Mesenchymal stem cell (in vitro differentiated cells and primary cell): ENCODE data around the gene TMEM141.
A peak's percentile ranks its signal among the peaks of the same experiment; 100 is the strongest.

Experiments used
- DNase-seq: peaks from one replicate; pipeline ENCODE4 v3.0.0-alpha.2; 2013
- H2AFZ ChIP-seq: one replicate; pipeline ENCODE4 v1.6.1; 2013; ENCODE audit warnings: low read depth, mild to moderate bottlenecking, control low read depth, inconsistent platforms, low read length, moderate library complexity
- H2AK5ac ChIP-seq: 2 replicates; pipeline ENCODE4 v1.6.1; 2013; ENCODE audit warnings: low read length, moderate library complexity, mild to moderate bottlenecking, inconsistent platforms; ENCODE audit not compliant: severe bottlenecking
- H2BK120ac ChIP-seq: one replicate; pipeline ENCODE4 v1.6.1; 2013; ENCODE audit warnings: low read depth, mild to moderate bottlenecking, inconsistent platforms, low read length, moderate library complexity
- H2BK12ac ChIP-seq, 2 experiments: one replicate each; pipeline ENCODE4 v1.6.1; 2013; ENCODE audit warnings: inconsistent platforms in 2 of 2, low read length in 2 of 2, mild to moderate bottlenecking in 2 of 2, moderate library complexity in 2 of 2, control low read depth in 1 of 2
- H2BK15ac ChIP-seq: one replicate; pipeline ENCODE4 v1.6.1; 2013; ENCODE audit warnings: mild to moderate bottlenecking, low read depth, inconsistent platforms; ENCODE audit not compliant: poor library complexity, severe bottlenecking
- H2BK5ac ChIP-seq: 2 replicates; pipeline ENCODE4 v1.6.1; 2013; ENCODE audit warnings: low read depth, mild to moderate bottlenecking, low read length, control low read depth, inconsistent platforms; ENCODE audit not compliant: poor library complexity, severe bottlenecking
- H3K14ac ChIP-seq, 2 experiments: one replicate each; pipeline ENCODE4 v1.6.1; 2013; ENCODE audit warnings: inconsistent platforms in 2 of 2, low read length in 2 of 2, control low read depth in 1 of 2, mild to moderate bottlenecking in 1 of 2, moderate library complexity in 1 of 2
- H3K18ac ChIP-seq, 2 experiments: one replicate each; pipeline ENCODE4 v1.6.1; 2013; ENCODE audit warnings: inconsistent platforms in 2 of 2, low read length in 2 of 2, control low read depth in 1 of 2, low read depth in 1 of 2, mild to moderate bottlenecking in 1 of 2
- H3K23ac ChIP-seq, 2 experiments: one replicate each; pipeline ENCODE4 v1.6.1; 2013; ENCODE audit warnings: inconsistent platforms in 2 of 2, low read length in 2 of 2, mild to moderate bottlenecking in 2 of 2, moderate library complexity in 2 of 2, control low read depth in 1 of 2
- H3K27ac ChIP-seq: 2 replicates; pipeline ENCODE4 v1.5.1; 2013; ENCODE audit warnings: mild to moderate bottlenecking, moderate library complexity, low read length, control low read depth, inconsistent platforms; ENCODE audit not compliant: poor library complexity, severe bottlenecking
- H3K27me3 ChIP-seq, 2 experiments: 2 replicates each; pipeline versions ENCODE4 v1.6.1 to v1.7.0; 2013; ENCODE audit warnings: low read length in 2 of 2, mild to moderate bottlenecking in 2 of 2, moderate library complexity in 2 of 2, control low read depth in 1 of 2, inconsistent platforms in 1 of 2; ENCODE audit not compliant: control insufficient read depth in 1 of 2, insufficient read depth in 1 of 2
- H3K36me3 ChIP-seq, 2 experiments: 2 replicates each; pipeline versions ENCODE4 v1.6.1 to v1.7.0; 2013; ENCODE audit warnings: low read length in 2 of 2, control low read depth in 1 of 2, inconsistent platforms in 1 of 2, low read depth in 1 of 2, mild to moderate bottlenecking in 1 of 2; ENCODE audit not compliant: insufficient read depth in 2 of 2, control insufficient read depth in 1 of 2
- H3K4ac ChIP-seq, 2 experiments: one replicate each; pipeline ENCODE4 v1.6.1; 2013; ENCODE audit warnings: inconsistent platforms in 2 of 2, low read length in 2 of 2, mild to moderate bottlenecking in 2 of 2, moderate library complexity in 2 of 2, control low read depth in 1 of 2, low read depth in 1 of 2
- H3K4me1 ChIP-seq: 2 replicates; pipeline ENCODE4 v1.6.1; 2013; ENCODE audit warnings: low read depth, low read length, control low read depth; ENCODE audit not compliant: control insufficient read depth, insufficient read depth
- H3K4me2 ChIP-seq: 2 replicates; pipeline ENCODE4 v1.6.1; 2013; ENCODE audit warnings: low read length, mild to moderate bottlenecking, inconsistent platforms; ENCODE audit not compliant: poor library complexity, severe bottlenecking
- H3K4me3 ChIP-seq, 2 experiments: 2 replicates each; pipeline versions ENCODE4 v1.5.1 to v1.7.0; 2013; ENCODE audit warnings: low read length in 2 of 2, mild to moderate bottlenecking in 2 of 2, control low read depth in 1 of 2, low read depth in 1 of 2; ENCODE audit not compliant: insufficient read depth in 1 of 2
- H3K79me1 ChIP-seq: replicated peaks from 2 replicates; pipeline ENCODE4 v1.6.1; 2013; ENCODE audit warnings: mild to moderate bottlenecking, control low read depth, low read length, inconsistent platforms; ENCODE audit not compliant: poor library complexity, severe bottlenecking
- H3K9ac ChIP-seq: 2 replicates; pipeline ENCODE4 v1.7.0; 2013; ENCODE audit warnings: mild to moderate bottlenecking, low read length, moderate library complexity
- H3K9me3 ChIP-seq: 2 replicates; pipeline ENCODE4 v1.7.0; 2013; ENCODE audit warnings: mild to moderate bottlenecking, low read length; ENCODE audit not compliant: control insufficient read depth
- H4K8ac ChIP-seq: one replicate; pipeline ENCODE4 v1.6.1; 2013; ENCODE audit warnings: inconsistent platforms, mild to moderate bottlenecking, low read length, moderate library complexity
- H4K91ac ChIP-seq: one replicate; pipeline ENCODE4 v1.6.1; 2013; ENCODE audit warnings: mild to moderate bottlenecking, low read length, inconsistent platforms
- WGBS: methylation state at CpG from one replicate; pipeline ENCODE4 v1.1.7; 2013; ENCODE audit warnings: mixed read lengths; 5-methylcytosine and 5-hydroxymethylcytosine counted together

Gene TMEM141

DNA sequence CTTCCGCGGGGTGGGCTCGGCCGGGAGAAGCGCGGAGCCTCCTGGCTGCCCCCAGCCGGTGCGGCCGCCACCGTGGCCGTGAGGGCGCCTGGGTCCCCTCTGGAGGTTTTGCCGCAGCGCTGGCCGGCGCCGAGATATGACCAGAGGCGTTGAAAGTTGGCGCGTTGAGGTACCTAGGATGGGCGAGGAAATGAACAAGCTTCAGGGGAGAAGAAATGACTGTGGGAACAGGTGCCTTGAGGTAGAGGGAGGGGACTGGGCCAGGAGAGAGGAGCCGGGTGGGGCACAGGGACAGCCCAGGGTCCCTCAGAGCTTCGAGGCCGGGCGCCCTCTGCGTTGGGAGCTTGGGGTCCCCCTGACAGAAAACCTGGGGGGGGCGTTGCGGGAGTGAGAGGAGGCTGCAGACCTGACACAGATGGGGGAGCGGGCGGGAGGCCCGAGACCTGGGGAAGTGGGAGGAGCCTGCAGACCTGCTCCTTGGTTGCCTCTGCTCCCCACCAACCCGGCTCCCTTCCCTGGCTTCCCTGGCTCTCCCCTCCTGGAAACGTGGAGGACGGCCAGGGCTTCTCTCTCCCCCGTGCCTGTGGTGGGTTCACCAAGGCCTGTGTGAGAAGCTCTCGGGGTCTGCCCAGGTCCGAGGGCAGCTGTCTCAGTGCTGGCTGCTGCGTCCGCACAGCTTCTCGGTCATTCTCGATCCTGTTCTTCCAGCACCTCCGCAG lies 30.8 kb downstream of the TMEM141 start:
- H3K4me1 ChIP-seq = peaks cover 9% of the 10 kb centered on the region
- H2BK5ac ChIP-seq = no peak overlapping the region
- peaks cover 52% of the 10 kb centered on the region for H3K79me1 ChIP-seq
- H2AK5ac ChIP-seq = no peak overlapping the region
- no peak overlapping the region for H3K27ac ChIP-seq
- peak overlapping the region in 1 of 2 experiments; percentile 20 for H3K4me3 ChIP-seq
- peak overlapping the region in 1 of 2 experiments; percentile 64 for H3K23ac ChIP-seq
- no peak overlapping the region for H2AFZ ChIP-seq
- H3K14ac ChIP-seq = peak overlapping the region in 1 of 2 experiments; percentile 71
- peak overlapping the region; percentile 78 for H4K8ac ChIP-seq
- no peak overlapping the region for H3K18ac ChIP-seq
- H2BK120ac ChIP-seq = no peak overlapping the region
- no peak overlapping the region for H3K4me2 ChIP-seq
- peak overlapping the region in 1 of 2 experiments; percentile 61 for H3K4ac ChIP-seq
- H2BK12ac ChIP-seq = no peak overlapping the region
- H3K36me3 ChIP-seq = peaks cover 31 to 63% of the 10 kb centered on the region in 2 experiments
- no peak overlapping the region for H2BK15ac ChIP-seq
- H4K91ac ChIP-seq = no peak overlapping the region
- 85% methylated on average over 42 of the region's 42 CpGs for WGBS
- H3K27me3 ChIP-seq = no peaks in the 10 kb centered on the region
- H3K9me3 ChIP-seq = no peaks in the 10 kb centered on the region
- DNase-seq = no peak
- peak overlapping the region; percentile 72 for H3K9ac ChIP-seq

DNA sequence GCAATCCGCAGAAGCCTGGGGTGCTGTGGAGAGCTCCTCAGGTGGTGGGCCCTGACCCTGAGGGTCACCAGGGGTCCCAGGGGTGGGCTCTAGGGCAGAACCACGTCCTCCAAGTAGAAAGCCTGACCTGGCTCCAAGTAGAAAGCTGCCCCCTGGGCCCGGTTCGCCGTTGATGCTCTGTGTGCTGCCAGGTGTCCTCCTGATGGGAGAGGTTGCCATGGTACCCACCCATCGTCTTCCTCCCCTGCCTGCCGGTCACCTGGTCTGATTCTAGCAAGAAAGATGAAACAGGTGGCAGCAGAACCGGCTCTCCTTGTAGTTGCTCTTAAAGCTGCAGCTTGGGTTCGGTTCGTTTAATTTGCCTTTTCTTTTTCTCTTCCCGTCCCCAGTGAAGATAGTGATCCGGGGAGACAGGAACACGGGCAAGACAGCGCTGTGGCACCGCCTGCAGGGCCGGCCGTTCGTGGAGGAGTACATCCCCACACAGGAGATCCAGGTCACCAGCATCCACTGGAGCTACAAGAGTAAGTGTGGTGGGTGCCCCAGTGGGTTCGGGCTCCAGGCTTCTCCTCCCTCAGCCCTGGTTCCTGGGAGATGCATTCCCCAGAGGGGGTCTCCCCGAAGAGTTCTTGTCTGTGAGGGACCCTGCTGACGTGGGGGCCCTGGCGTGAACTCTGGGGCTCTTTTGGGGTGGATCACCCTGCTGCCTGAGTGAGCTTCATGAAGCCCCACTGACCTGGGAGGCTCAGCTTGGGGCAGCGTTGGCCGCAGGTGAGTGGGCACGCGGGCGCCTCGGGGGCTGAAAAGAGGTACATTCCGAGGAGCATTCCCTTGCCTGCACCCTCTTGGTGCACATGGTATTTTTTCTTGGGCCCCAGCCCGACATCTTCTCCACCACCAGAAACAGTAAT lies 32.2 kb downstream of the TMEM141 start:
- Histone ChIP-seq H3K4me2 (no peak overlapping the region), H2AFZ (no peak overlapping the region), H3K27me3 (no peaks in the 10 kb centered on the region), H2BK12ac (no peak overlapping the region), H3K23ac (no peak overlapping the region), H2BK15ac (no peak overlapping the region), H2BK5ac (no peak overlapping the region), H4K8ac (peak overlapping the region; percentile 14), H3K27ac (no peak overlapping the region), H3K9me3 (no peaks in the 10 kb centered on the region), H3K79me1 (peaks cover 60% of the 10 kb centered on the region), H2AK5ac (no peak overlapping the region), H3K4me1 (peaks cover 9% of the 10 kb centered on the region), H3K9ac (no peak overlapping the region), H3K14ac (no peak overlapping the region), H3K18ac (no peak overlapping the region), H3K4me3 (no peak overlapping the region), H4K91ac (no peak overlapping the region), H3K36me3 (peaks cover 39 to 72% of the 10 kb centered on the region in 2 experiments), H2BK120ac (no peak overlapping the region), H3K4ac (no peak overlapping the region)
- DNase-seq = no peak
- 93% methylated on average over 28 of the region's 30 CpGs for WGBS

DNA sequence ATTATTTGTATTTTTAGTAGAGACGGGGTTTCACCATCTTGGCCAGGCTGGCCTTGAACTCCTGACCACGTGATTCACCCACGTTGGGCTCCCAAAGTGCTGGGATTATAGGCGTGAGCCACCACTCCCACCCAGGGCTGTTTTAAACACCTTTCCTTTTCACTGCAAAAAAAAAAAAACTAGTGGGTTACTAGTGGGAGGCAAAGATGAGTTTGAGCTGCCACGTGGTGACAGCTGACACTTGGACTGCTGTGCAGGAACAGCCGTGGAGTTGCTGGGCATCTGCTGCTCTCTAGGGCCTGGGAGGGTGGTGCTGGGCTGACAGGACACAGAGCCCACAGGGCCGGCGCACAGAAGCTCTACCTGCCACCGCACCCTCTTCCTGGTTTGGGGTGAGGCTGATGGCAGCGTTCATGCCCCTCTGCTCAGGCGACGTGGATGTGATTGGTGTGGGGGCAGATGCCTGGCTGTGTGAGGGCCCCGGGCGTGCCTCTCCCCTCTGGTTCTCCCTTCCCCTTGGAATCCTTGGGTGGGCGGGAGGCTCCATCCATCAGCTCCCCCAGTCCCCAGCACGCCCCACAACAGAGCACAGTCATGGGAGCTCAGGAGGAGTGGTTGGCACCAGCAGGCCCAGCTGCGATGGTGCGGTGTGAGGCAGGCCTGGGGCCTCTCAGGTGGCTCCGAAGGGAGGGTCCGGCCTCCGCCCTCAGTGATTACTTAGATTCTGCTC lies 33.5 kb downstream of the TMEM141 start:
- no peak overlapping the region for H3K18ac ChIP-seq
- no peak overlapping the region for H3K23ac ChIP-seq
- no peak overlapping the region for H3K4me3 ChIP-seq
- H3K14ac ChIP-seq = no peak overlapping the region
- H2BK15ac ChIP-seq = no peak overlapping the region
- no peak overlapping the region for H2BK5ac ChIP-seq
- WGBS = 93% methylated on average over 20 of the region's 21 CpGs
- H3K4me2 ChIP-seq = no peak overlapping the region
- H2AFZ ChIP-seq = no peak overlapping the region
- H2AK5ac ChIP-seq = no peak overlapping the region
- H4K8ac ChIP-seq = no peak overlapping the region
- H3K27ac ChIP-seq = no peak overlapping the region
- no peaks in the 10 kb centered on the region for H3K27me3 ChIP-seq
- H3K36me3 ChIP-seq = peaks cover 52 to 84% of the 10 kb centered on the region in 2 experiments
- peaks cover 7% of the 10 kb centered on the region for H3K4me1 ChIP-seq
- H3K79me1 ChIP-seq = peaks cover 63% of the 10 kb centered on the region
- no peaks in the 10 kb centered on the region for H3K9me3 ChIP-seq
- H3K4ac ChIP-seq = no peak overlapping the region
- no peak overlapping the region for H3K9ac ChIP-seq
- no peak for DNase-seq
- H4K91ac ChIP-seq = no peak overlapping the region
- no peak overlapping the region for H2BK120ac ChIP-seq
- no peak overlapping the region for H2BK12ac ChIP-seq
